ENCODE data around the gene SAE1.
A peak's percentile ranks its signal among the peaks of the same experiment; 100 is the strongest.

SAE1 gene

GRCh38 chr19:47111006-47111621 is 19.5 kb upstream of the SAE1 start:
- Mint-ChIP-seq H3K4me3 (peak overlapping the region; percentile 96), H3K27me3 (ENCODE audit: low read depth) (peaks cover 3% of the 10 kb centered on the region), H3K4me1 (peaks cover 53% of the 10 kb centered on the region)

GRCh38 chr19:47111682-47112165 is 18.9 kb upstream of the SAE1 start:
- peaks cover 8% of the 10 kb centered on the region for H3K36me3 Mint-ChIP-seq (ENCODE audit: low read depth)
- no peak for TF ChIP-seq CTCF (IDR thresholded peaks at IDR 0.05; ENCODE audit: unreplicated experiment in 3 of 3)
- peak overlapping the region; percentile 96 for H3K4me3 Mint-ChIP-seq
- peaks cover 49% of the 10 kb centered on the region for H3K4me1 Mint-ChIP-seq
- no peaks in the 10 kb centered on the region for H3K9me3 Mint-ChIP-seq
- H3K27ac Mint-ChIP-seq, result peak overlapping the region; percentile 99 to 100 (median 100)
- H3K27me3 Mint-ChIP-seq (ENCODE audit: low read depth), result peaks cover 3% of the 10 kb centered on the region

More at GRCh38 chr19:47111006-47111621, 19.5 kb upstream of the SAE1 start:
- Mint-ChIP-seq H3K36me3 (ENCODE audit: low read depth) (peaks cover 8% of the 10 kb centered on the region), H3K9me3 (no peaks in the 10 kb centered on the region), H3K27ac (peak overlapping the region; percentile 99 to 100 (median 100))
- TF ChIP-seq CTCF (IDR thresholded peaks at IDR 0.05; ENCODE audit: unreplicated experiment in 3 of 3), result no peak

- Mint-ChIP-seq H3K4me3 (peak overlapping the region; percentile 96), H3K27me3 (ENCODE audit: low read depth) (peaks cover 3% of the 10 kb centered on the region), H3K4me1 (peaks cover 42% of the 10 kb centered on the region), H3K9me3 (no peaks in the 10 kb centered on the region), H3K36me3 (ENCODE audit: low read depth) (peaks cover 8% of the 10 kb centered on the region), H3K27ac (peak overlapping the region; percentile 99 to 100 (median 100))
- TF ChIP-seq CTCF (IDR thresholded peaks at IDR 0.05; ENCODE audit: unreplicated experiment in 3 of 3), result no peak
Observed at GRCh38 chr19:47112166-47112996, 18.3 kb upstream of the SAE1 start.

GRCh38 chr19:47112997-47113849 is 17.4 kb upstream of the SAE1 start, which contains the start of gene ZC3H4:
Gene ZC3H4, minus strand, starts transcription at chr19:47113776. Its CDS starts 1,192 bp downstream, at chr19:47112584.
- H3K4me3 Mint-ChIP-seq, result peak within 1 kb of the TSS; percentile 96
- peak within 1 kb of the TSS; percentile 99 to 100 (median 100) for H3K27ac Mint-ChIP-seq
- peaks cover 3% of the 10 kb centered on the region for H3K27me3 Mint-ChIP-seq (ENCODE audit: low read depth)
- H3K36me3 Mint-ChIP-seq (ENCODE audit: low read depth), result peaks cover 8% of the 10 kb centered on the region
- TF ChIP-seq CTCF (IDR thresholded peaks at IDR 0.05; ENCODE audit: unreplicated experiment in 3 of 3), result no peak
- peaks cover 34% of the 10 kb centered on the region for H3K4me1 Mint-ChIP-seq
- H3K9me3 Mint-ChIP-seq, result no peaks in the 10 kb centered on the region

GRCh38 chr19:47113850-47114651 is 16.6 kb upstream of the SAE1 start:
- H3K4me3 Mint-ChIP-seq, result peak overlapping the region; percentile 96
- peaks cover 8% of the 10 kb centered on the region for H3K36me3 Mint-ChIP-seq (ENCODE audit: low read depth)
- peaks cover 3% of the 10 kb centered on the region for H3K27me3 Mint-ChIP-seq (ENCODE audit: low read depth)
- TF ChIP-seq CTCF (IDR thresholded peaks at IDR 0.05; ENCODE audit: unreplicated experiment in 3 of 3), result no peak
- peak overlapping the region; percentile 99 to 100 (median 100) for H3K27ac Mint-ChIP-seq
- H3K4me1 Mint-ChIP-seq, result peaks cover 26% of the 10 kb centered on the region
- H3K9me3 Mint-ChIP-seq, result no peaks in the 10 kb centered on the region

Measured in nephron (organoid).